Upper lobe of right lung (tissue), 1 donor: Measurements from ENCODE around the gene CDON. TPM values are rescaled to one million over a fixed set of nuclear protein-coding genes. Genes with fewer than 3 reads are reported as not detected.
A peak's percentile ranks its signal among the peaks of the same experiment; 100 is the strongest.

Experiments used
- ATAC-seq: fragments of 200-7000 bp; cut with Tn5 transposase; one replicate; pipeline ENCODE4 v1.9.1; 2020; ENCODE audit warnings: mild to moderate bottlenecking, moderate library complexity
- DNase-seq: peaks from one replicate; pipeline ENCODE4 v3.0.0-alpha.2; 2020
- H3K27ac ChIP-seq: fragments of 200-600 bp; one replicate; pipeline ENCODE4 v1.8.0; 2022
- H3K27me3 ChIP-seq: fragments of 200-600 bp; one replicate; pipeline ENCODE4 v1.8.0; 2022; ENCODE audit warnings: mild to moderate bottlenecking
- H3K36me3 ChIP-seq: fragments of 200-600 bp; one replicate; pipeline ENCODE4 v1.8.0; 2022
- H3K4me1 ChIP-seq: fragments of 200-600 bp; one replicate; pipeline ENCODE4 v1.8.0; 2022
- H3K4me3 ChIP-seq: fragments of 200-600 bp; one replicate; pipeline ENCODE4 v1.8.0; 2022; ENCODE audit warnings: mild to moderate bottlenecking
- H3K9me3 ChIP-seq: fragments of 200-600 bp; one replicate; pipeline ENCODE4 v1.8.0; 2022
- intact Hi-C: fragments of 100-400 bp; cut with DNase I; formaldehyde crosslinking; loops from one replicate; pipeline ENCODE4 v1.11.0; 2022
- total RNA-seq: library from RNA; stranded (reverse); fragmentation: NEBNext Ultra II Directional; extraction: Animal tissue kit (Norgen Biotek cat#: 25700); gene quantifications from one replicate; pipeline ENCODE4 v1.2.1, GENCODE V29; 2021
- TF ChIP-seq, protein P1 (sequence below): fragments of 200-600 bp; IDR thresholded peaks from one replicate; pipeline ENCODE4 v1.8.0; 2022; ENCODE audit warnings: antibody characterized with exemption
- donor health status: DM: no; HTN: yes; CAD: no; lungs with severe emphysema.

CDON gene
- total RNA-seq, 1 donor from 2014 or later, result 13.3 TPM

DNA sequence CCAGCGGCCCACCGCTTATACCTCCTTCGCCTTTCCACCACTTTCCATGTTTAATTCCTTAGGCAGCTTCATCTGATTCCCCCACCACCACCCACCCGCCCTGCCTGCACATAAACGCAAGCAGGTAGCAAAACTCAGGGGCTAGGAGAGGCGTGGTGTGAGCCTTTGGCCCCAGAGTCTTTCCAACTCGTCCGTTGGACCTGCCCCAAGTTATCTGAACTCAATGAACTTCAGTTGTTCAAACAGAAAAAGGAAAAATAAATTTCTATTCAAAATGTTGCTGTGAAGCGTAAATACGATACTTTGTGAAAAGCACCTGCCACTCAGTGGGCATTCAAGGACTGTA is 814 bp upstream of the CDON start:
- intact Hi-C loops, result no loop called here
- DNase-seq (no peak), ATAC-seq (no peak)
- no peaks in the 10 kb centered on the region for H3K36me3 ChIP-seq
- H3K27me3 ChIP-seq, result no peaks in the 10 kb centered on the region
- H3K27ac ChIP-seq, result no peak overlapping the region
- H3K4me1 ChIP-seq, result peaks cover 14% of the 10 kb centered on the region
- TF ChIP-seq, protein P1, sequence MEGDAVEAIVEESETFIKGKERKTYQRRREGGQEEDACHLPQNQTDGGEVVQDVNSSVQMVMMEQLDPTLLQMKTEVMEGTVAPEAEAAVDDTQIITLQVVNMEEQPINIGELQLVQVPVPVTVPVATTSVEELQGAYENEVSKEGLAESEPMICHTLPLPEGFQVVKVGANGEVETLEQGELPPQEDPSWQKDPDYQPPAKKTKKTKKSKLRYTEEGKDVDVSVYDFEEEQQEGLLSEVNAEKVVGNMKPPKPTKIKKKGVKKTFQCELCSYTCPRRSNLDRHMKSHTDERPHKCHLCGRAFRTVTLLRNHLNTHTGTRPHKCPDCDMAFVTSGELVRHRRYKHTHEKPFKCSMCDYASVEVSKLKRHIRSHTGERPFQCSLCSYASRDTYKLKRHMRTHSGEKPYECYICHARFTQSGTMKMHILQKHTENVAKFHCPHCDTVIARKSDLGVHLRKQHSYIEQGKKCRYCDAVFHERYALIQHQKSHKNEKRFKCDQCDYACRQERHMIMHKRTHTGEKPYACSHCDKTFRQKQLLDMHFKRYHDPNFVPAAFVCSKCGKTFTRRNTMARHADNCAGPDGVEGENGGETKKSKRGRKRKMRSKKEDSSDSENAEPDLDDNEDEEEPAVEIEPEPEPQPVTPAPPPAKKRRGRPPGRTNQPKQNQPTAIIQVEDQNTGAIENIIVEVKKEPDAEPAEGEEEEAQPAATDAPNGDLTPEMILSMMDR, result no peak
- peak overlapping the region; percentile 65 for H3K4me3 ChIP-seq
- no peaks in the 10 kb centered on the region for H3K9me3 ChIP-seq

- intact Hi-C loops, result no loop called here
Observed at GRCh38 chr11:126061707-126062678, 673 bp downstream of the CDON start.

GRCh38 chr11:126060757-126061171 is 1.9 kb downstream of the CDON start:
- ATAC-seq, result no peak
- Histone ChIP-seq H3K36me3 (no peaks in the 10 kb centered on the region), H3K4me3 (no peak overlapping the region), H3K27me3 (no peaks in the 10 kb centered on the region), H3K4me1 (peaks cover 14% of the 10 kb centered on the region), H3K27ac (no peak overlapping the region), H3K9me3 (no peaks in the 10 kb centered on the region)
- DNase-seq, result no peak
- intact Hi-C loops, result no loop called here
- TF ChIP-seq, protein P1, result no peak

More at GRCh38 chr11:126061707-126062678, 673 bp downstream of the CDON start:
- ATAC-seq, result no peak
- TF ChIP-seq, protein P1, result peak; percentile 39
- Histone ChIP-seq H3K4me1 (peaks cover 14% of the 10 kb centered on the region), H3K36me3 (no peaks in the 10 kb centered on the region), H3K4me3 (peak overlapping the region; percentile 65), H3K27ac (no peak overlapping the region), H3K9me3 (no peaks in the 10 kb centered on the region), H3K27me3 (no peaks in the 10 kb centered on the region)
- no peak for DNase-seq

- peaks cover 14% of the 10 kb centered on the region for H3K4me1 ChIP-seq
- TF ChIP-seq, protein P1, result no peak
- H3K9me3 ChIP-seq, result no peaks in the 10 kb centered on the region
- DNase-seq (no peak), ATAC-seq (no peak)
- no peaks in the 10 kb centered on the region for H3K27me3 ChIP-seq
- H3K4me3 ChIP-seq, result no peak overlapping the region
- no peaks in the 10 kb centered on the region for H3K36me3 ChIP-seq
- intact Hi-C loops, result no loop called here
- H3K27ac ChIP-seq, result no peak overlapping the region
Observed at GRCh38 chr11:126059238-126059781, 3.4 kb downstream of the CDON start.

DNA sequence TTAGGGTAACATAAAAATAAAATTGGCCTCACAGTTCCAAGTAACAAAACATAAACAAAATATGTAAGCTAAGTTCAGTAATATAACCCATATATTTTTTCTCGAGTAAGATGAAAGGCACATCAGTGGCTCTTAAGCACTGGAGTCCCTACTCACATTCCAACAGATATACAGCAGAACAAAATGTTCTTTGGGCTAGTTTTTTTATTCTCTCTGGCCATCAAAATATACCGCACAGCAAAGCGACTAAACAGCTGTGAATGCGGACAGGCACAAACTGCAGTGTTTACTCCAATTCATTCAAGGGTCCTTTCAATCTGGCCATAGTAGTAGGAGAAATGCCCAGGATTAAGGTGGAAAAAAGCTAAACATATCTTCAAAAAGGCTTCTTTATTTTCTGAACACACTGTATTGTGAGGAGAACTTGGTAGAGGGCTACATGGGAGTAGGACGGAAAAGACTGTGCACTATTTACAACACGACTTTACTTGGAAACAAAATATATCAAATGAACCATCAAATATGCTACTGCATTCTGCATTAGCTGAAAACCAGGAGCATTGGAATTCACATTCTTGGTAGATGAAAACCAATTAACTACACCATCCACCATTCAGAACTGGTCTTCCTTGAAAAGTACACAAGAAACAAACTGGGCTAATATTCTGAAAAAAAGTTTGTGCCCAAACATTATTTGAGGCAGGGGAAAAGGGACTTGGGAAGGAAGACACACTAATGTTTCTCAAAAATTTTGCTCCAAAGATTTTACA is 4.4 kb downstream of the CDON start:
- Histone ChIP-seq H3K27ac (no peak overlapping the region), H3K36me3 (no peaks in the 10 kb centered on the region), H3K9me3 (no peaks in the 10 kb centered on the region), H3K4me3 (no peak overlapping the region), H3K27me3 (no peaks in the 10 kb centered on the region), H3K4me1 (peaks cover 14% of the 10 kb centered on the region)
- DNase-seq, result no peak
- TF ChIP-seq, protein P1, result no peak
- no peak for ATAC-seq
- intact Hi-C loops, result no loop called here
